ENCODE results near the gene SF1.

SF1 gene

GRCh38 chr11:64793271-64794160 is 15.2 kb upstream of the SF1 start:
- DNase-seq (ENCODE audit: low read depth), result no peak
- no peak for TF ChIP-seq CTCF (IDR thresholded peaks at IDR 0.05; ENCODE audit: low read length, missing control alignments)

GRCh38 chr11:64792482-64792881 is 14.1 kb upstream of the SF1 start:
- no peak for DNase-seq (ENCODE audit: low read depth)
- no peak for TF ChIP-seq CTCF (IDR thresholded peaks at IDR 0.05; ENCODE audit: low read length, missing control alignments)
- no peak overlapping the region for H3K4me3 ChIP-seq (replicated peaks; ENCODE audit: low read depth, low read length)

More at GRCh38 chr11:64793271-64794160, 15.2 kb upstream of the SF1 start:
- no peak overlapping the region for H3K4me3 ChIP-seq (replicated peaks; ENCODE audit: low read depth, low read length)

GRCh38 chr11:64791781-64792291 is 13.5 kb upstream of the SF1 start:
- H3K4me3 ChIP-seq (replicated peaks; ENCODE audit: low read depth, low read length), result no peak overlapping the region
- TF ChIP-seq CTCF (IDR thresholded peaks at IDR 0.05; ENCODE audit: low read length, missing control alignments), result no peak
- no peak for DNase-seq (ENCODE audit: low read depth)

- TF ChIP-seq CTCF (IDR thresholded peaks at IDR 0.05; ENCODE audit: low read length, missing control alignments), result no peak
- no peak for DNase-seq (ENCODE audit: low read depth)
- no peak overlapping the region for H3K4me3 ChIP-seq (replicated peaks; ENCODE audit: low read depth, low read length)
These were observed 12.1 kb upstream of the SF1 start for GRCh38 chr11:64790205-64791095.

GRCh38 chr11:64789331-64790204 is 11.2 kb upstream of the SF1 start:
- no peak for DNase-seq (ENCODE audit: low read depth)
- TF ChIP-seq CTCF (IDR thresholded peaks at IDR 0.05; ENCODE audit: low read length, missing control alignments), result no peak

More at GRCh38 chr11:64789331-64790204, 11.2 kb upstream of the SF1 start:
- no peak overlapping the region for H3K4me3 ChIP-seq (replicated peaks; ENCODE audit: low read depth, low read length)

Data from fibroblast of pulmonary artery (primary cell).